Coronary artery (tissue), 2 donors: ENCODE data around the gene KLK8.

Source experiments
- DNase-seq: peaks from one replicate; pipeline ENCODE4 v3.0.0-alpha.2; 2017; ENCODE audit warnings: low spot score
- H3K27ac ChIP-seq, 2 donors: fragments of 200-600 bp; sonication (generic); one replicate each; pipeline ENCODE4 v1.5.1; 2016 to 2019
- H3K4me3 ChIP-seq: fragments of 200-600 bp; sonication (generic); 2 replicates; pipeline ENCODE4 v1.5.1; 2016; ENCODE audit warnings: mild to moderate bottlenecking, moderate library complexity
- TF ChIP-seq, protein P1 (sequence below): fragments of 200-600 bp; sonication (generic); IDR thresholded peaks from one replicate; pipeline ENCODE4 v1.5.1; 2019; ENCODE audit warnings: antibody characterized with exemption

Gene KLK8

DNA sequence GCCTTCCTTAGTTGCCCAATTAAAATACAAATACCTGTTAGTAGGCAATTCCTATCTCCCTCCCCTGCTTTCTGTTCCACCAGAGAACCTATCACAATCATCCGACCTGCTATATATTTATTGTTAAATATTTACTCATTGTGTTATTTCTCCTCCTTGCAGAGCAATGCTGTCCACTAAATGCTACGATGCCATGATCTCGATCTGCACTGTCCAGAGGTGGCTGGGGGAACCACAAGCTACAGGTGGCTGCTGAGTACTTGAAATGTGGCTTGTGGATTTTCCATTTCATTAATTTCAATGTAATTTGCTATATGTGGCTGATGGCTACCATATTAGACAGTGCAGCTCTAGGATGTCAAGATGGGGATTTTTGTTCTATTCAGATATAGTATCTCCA, 37.1 kb downstream of the KLK8 start:
- TF ChIP-seq, protein P1, sequence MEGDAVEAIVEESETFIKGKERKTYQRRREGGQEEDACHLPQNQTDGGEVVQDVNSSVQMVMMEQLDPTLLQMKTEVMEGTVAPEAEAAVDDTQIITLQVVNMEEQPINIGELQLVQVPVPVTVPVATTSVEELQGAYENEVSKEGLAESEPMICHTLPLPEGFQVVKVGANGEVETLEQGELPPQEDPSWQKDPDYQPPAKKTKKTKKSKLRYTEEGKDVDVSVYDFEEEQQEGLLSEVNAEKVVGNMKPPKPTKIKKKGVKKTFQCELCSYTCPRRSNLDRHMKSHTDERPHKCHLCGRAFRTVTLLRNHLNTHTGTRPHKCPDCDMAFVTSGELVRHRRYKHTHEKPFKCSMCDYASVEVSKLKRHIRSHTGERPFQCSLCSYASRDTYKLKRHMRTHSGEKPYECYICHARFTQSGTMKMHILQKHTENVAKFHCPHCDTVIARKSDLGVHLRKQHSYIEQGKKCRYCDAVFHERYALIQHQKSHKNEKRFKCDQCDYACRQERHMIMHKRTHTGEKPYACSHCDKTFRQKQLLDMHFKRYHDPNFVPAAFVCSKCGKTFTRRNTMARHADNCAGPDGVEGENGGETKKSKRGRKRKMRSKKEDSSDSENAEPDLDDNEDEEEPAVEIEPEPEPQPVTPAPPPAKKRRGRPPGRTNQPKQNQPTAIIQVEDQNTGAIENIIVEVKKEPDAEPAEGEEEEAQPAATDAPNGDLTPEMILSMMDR: no peak
- Histone ChIP-seq H3K27ac (no peak overlapping the region), H3K4me3 (no peak overlapping the region)
- DNase-seq: no peak

DNA sequence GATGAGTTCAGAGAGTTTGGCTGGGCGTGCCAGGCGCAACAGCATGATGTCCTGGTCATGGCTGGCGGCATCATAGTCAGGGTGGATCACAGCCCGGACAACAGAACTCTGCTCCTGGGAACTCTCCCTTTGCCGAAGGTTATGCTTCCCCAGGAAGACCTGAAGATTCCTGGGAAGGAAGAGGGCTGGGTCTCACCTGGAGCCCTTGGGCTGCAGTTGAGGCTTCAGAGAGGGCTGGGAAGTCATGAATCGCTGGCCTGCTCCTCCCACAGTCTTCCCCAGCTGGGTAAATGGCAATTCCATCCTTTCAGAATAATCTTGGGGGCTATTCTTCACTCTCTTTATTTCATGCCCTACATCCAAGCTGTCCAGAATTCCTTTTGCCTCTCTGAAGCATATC, 38.0 kb downstream of the KLK8 start:
- H3K27ac ChIP-seq: no peak overlapping the region
- no peak overlapping the region for H3K4me3 ChIP-seq
- TF ChIP-seq, protein P1: no peak
- DNase-seq: no peak

DNA sequence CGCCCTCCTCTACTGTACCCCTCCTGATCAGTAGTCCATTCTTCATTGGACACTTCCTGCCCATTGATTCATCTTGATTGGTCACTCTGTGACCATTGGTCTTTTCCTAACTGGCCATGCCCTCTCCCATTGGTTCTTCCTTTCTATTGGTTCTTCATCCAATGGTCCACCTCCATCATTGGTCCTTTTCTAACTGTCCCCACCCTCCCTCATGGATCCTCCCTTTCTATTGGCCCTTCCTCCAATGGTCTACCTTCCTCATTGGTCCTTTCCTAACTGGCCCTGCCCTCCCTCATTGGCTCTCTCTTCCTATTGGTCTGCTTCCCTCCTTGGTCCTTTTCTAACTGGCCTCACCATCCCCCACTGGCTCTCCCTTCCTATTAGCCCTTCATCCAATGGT, 39.2 kb downstream of the KLK8 start:
- Histone ChIP-seq H3K4me3 (no peak overlapping the region), H3K27ac (no peak overlapping the region)
- no peak for DNase-seq
- TF ChIP-seq, protein P1: no peak

DNA sequence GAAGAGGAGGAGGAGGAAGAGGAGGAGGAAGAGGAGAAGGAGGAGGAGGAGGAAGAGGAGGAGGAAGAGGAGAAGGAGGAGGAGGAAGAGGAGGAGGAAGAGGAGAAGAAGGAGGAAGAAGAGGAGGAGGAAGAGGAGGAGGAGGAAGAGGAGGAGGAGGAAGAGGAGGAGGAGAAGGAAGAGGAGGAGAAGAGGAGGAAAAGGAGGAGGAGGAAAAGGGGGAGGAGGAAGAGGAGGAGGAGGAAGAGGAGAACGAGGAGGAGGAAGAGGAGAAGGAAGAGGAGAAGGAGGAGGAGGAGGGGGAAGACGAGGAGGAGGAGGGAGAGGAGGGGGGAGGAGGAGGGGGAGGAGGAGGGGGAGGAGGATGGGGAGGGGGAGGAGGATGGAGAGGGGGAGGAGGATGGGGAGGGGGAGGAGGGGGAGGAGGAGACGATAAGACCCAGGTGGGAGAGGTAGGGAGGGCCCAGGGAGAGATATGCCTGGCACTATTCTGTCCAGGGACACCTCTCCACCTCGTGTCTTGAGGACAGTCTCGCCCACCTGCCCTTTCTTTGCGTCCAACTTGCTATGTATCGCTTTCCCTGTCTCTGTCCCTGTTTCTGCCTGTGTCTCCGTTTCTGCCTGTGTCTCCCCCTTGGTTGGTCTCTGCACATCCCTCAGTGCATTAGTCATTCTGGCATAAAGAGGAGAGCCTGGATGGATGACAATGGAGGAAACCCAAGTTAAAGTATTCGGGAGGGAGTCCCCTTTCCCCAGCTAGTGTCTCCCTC, 41.5 kb downstream of the KLK8 start:
- Histone ChIP-seq H3K27ac (no peak overlapping the region), H3K4me3 (no peak overlapping the region)
- TF ChIP-seq, protein P1: no peak
- DNase-seq: no peak

DNA sequence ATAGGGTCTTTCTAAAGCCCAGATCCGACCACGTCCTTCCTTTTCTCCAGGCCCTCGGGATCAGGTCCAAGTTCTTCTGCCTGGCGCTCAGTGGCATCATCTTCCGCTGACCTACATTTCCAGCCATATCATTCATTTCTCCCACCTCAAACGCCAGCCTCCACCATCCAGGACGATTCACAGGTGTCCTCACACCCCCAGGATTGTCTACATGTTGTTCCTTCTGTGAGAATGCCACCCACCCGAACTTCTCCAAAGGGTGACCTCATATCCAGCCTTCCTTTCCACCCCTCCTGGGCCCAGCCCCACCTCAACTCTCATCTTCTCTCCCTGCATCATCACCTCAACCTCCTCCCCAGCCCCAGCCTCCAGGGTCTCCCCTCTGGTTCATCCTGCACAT, 43.8 kb downstream of the KLK8 start:
- TF ChIP-seq, protein P1: no peak
- Histone ChIP-seq H3K27ac (no peak overlapping the region), H3K4me3 (no peak overlapping the region)
- no peak for DNase-seq

DNA sequence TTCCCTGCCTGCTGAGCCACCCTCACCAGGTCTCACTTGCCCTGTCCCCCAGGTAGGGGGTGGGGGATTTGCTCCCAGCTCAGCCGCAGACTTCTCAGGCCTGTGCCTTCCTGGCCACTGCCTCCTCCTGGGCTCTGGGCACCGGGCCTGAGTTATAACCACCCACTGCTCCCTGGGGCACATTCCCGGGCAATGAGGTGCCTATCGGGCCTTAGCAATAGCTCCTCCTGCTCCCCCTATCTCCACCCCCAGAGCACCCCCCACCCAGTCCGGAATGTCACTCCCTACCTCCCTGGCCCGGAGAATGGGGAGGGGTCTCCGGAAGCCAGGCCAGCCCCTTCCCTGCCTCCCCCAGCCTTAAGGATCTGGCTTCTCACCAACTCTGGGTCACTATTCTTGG, 48.5 kb downstream of the KLK8 start, which contains the start of gene KLK5:
TSS of gene KLK5 (minus strand) at position 129 of the 400 bp plus-strand sequence. CDS start 381 bp downstream, outside the sequence.
- DNase-seq: no peak
- H3K4me3 ChIP-seq: no peak within 1 kb of the TSS
- TF ChIP-seq, protein P1: no peak
- H3K27ac ChIP-seq: no peak within 1 kb of the TSS

DNA sequence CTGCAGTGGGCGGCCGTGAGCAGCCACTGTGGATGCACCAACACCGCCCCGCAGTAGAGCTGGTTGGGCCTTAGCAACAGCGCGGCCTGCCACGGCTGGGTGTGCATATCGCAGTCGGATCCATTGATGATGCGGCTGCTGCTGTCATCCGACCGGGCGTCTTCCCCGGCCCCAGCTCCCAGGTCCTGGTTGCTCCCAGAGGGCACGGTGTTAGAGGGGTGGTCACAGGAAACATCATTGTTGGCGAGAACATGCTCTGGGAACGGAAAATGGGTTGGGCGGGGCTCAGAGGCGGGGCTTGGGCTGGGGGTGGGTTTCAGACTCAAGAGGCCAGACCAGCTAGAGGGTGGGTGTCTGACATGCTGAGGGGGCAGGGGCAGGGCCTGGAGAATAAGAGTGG, 51.5 kb downstream of the KLK8 start:
- TF ChIP-seq, protein P1: no peak
- no peak for DNase-seq
- Histone ChIP-seq H3K4me3 (no peak overlapping the region), H3K27ac (no peak overlapping the region)
